Measurements from ENCODE around the gene NTM. TPM values are rescaled to one million over a fixed set of nuclear protein-coding genes. Genes with fewer than 3 reads are reported as not detected.

NTM gene
- total RNA-seq, 2 experiments from 2014 or later: not detected

- DNase-seq (no peak), ATAC-seq (no peak)
- TF ChIP-seq, protein P1, sequence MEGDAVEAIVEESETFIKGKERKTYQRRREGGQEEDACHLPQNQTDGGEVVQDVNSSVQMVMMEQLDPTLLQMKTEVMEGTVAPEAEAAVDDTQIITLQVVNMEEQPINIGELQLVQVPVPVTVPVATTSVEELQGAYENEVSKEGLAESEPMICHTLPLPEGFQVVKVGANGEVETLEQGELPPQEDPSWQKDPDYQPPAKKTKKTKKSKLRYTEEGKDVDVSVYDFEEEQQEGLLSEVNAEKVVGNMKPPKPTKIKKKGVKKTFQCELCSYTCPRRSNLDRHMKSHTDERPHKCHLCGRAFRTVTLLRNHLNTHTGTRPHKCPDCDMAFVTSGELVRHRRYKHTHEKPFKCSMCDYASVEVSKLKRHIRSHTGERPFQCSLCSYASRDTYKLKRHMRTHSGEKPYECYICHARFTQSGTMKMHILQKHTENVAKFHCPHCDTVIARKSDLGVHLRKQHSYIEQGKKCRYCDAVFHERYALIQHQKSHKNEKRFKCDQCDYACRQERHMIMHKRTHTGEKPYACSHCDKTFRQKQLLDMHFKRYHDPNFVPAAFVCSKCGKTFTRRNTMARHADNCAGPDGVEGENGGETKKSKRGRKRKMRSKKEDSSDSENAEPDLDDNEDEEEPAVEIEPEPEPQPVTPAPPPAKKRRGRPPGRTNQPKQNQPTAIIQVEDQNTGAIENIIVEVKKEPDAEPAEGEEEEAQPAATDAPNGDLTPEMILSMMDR (IDR thresholded peaks at IDR 0.05): no peak
- H3K36me3 Mint-ChIP-seq (ENCODE audit: low read depth): no peaks in the 10 kb centered on the region
- no peak overlapping the region for H3K27ac Mint-ChIP-seq
- H3K4me1 Mint-ChIP-seq (ENCODE audit: low read depth): no peaks in the 10 kb centered on the region
- intact Hi-C loops (cut with micrococcal nuclease): no loop called here
- H3K9me3 Mint-ChIP-seq: peaks cover 2% of the 10 kb centered on the region
- ChIA-PET CTCF (interaction anchor here (5.4 kb wide), 1 partner anchor 260 kb away, joined by 20 read pairs; no protein-coding TSS in a partner anchor), POLR2A (no interaction called here)
- no peak overlapping the region for H3K4me3 Mint-ChIP-seq
- peaks cover 2% of the 10 kb centered on the region for H3K27me3 Mint-ChIP-seq
These were observed 496.4 kb downstream of the NTM start for GRCh38 chr11:131866535-131867400.

GRCh38 chr11:131867457-131868257 is 497.2 kb downstream of the NTM start:
- peaks cover 2% of the 10 kb centered on the region for H3K9me3 Mint-ChIP-seq
- ChIA-PET CTCF (interaction anchor here (0.6 to 5.4 kb wide), 3 partner anchors 23 to 259 kb away, joined by 3 to 20 read pairs (median 4); no protein-coding TSS in a partner anchor), POLR2A (no interaction called here)
- no peaks in the 10 kb centered on the region for H3K4me1 Mint-ChIP-seq (ENCODE audit: low read depth)
- H3K27ac Mint-ChIP-seq: no peak overlapping the region
- TF ChIP-seq, protein P1 (IDR thresholded peaks at IDR 0.05): no peak
- H3K27me3 Mint-ChIP-seq: peaks cover 2% of the 10 kb centered on the region
- no peak overlapping the region for H3K4me3 Mint-ChIP-seq
- DNase-seq: peak; percentile 38
- H3K36me3 Mint-ChIP-seq (ENCODE audit: low read depth): no peaks in the 10 kb centered on the region
- ATAC-seq: no peak
- intact Hi-C loops (cut with micrococcal nuclease): no loop called here

DNA sequence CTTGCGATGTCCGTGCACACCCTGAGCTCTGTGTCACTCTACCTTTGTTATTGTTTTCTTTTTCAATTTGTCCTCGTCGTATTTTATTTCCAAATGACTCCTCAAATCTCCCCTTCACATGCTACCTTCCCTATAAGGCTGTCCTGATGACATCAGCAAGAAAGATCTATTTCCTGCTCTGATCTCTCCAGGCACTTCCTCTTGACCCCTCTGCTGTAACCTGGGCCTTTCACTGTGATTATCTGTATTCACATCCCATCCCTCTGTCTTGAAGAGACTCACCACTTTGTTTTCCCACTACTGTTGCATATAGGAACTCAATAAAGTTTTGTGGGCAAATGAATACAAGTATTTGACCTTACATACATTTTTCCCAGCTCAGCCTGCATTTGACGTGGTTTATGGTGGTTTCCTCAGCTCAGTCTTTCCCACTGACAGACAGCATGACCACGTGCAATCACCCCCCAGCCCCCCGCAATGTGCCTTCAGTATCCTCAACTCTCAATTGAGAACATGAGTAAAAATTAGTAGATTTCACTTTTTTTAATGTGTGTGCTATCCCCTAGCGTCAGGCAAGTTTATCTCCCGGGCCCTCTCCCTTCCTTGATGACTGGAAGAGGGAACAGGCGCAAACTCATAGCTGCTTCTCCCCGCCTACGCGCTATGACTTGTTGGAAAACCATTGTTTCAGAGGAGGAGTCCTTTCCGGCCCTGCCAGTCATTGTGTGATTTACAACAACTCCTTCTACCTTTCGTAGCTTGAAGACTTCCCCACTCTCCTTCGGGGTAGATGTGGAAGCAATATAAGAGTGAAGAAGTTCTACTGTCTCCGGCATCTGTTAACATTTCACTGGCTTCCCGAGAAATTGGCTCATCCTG is 498.5 kb downstream of the NTM start:
- CTCF ChIA-PET: interaction anchor here (0.8 to 5.4 kb wide), 2 partner anchors 22 to 258 kb away, joined by 4 to 20 read pairs; no protein-coding TSS in a partner anchor
- TF ChIP-seq, protein P1 (IDR thresholded peaks at IDR 0.05): no peak
- Mint-ChIP-seq H3K36me3 (ENCODE audit: low read depth) (no peaks in the 10 kb centered on the region), H3K27ac (no peak overlapping the region), H3K9me3 (peaks cover 2% of the 10 kb centered on the region), H3K4me3 (no peak overlapping the region), H3K27me3 (peaks cover 6% of the 10 kb centered on the region), H3K4me1 (ENCODE audit: low read depth) (no peaks in the 10 kb centered on the region)
- intact Hi-C loops (cut with micrococcal nuclease): no loop called here
- POLR2A ChIA-PET: no interaction called here
- ATAC-seq (no peak), DNase-seq (no peak)

DNA sequence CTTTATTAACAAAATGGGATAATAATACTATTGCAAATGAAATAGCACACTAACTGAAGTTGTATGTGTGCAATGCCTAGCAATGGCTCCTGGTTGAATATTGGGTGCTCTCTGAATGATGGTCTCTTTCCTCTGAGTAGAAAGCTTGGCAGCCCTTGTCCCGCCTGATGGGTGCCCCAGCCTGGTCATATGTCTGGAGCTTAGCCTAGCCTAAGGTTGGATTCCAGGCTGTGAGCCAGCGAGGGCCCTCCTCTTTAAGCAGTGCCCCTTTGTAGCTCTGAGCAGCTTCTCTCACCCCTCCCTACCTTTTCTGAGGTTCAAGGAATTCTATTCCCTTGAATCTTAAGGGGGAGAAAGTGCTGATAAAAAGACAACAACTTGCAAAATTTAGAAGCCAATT is 499.9 kb downstream of the NTM start:
- Mint-ChIP-seq H3K4me1 (ENCODE audit: low read depth) (no peaks in the 10 kb centered on the region), H3K27ac (no peak overlapping the region), H3K4me3 (no peak overlapping the region), H3K27me3 (peaks cover 6% of the 10 kb centered on the region), H3K9me3 (peaks cover 2% of the 10 kb centered on the region), H3K36me3 (ENCODE audit: low read depth) (no peaks in the 10 kb centered on the region)
- ChIA-PET CTCF (interaction anchor here (1.5 to 5.4 kb wide), 2 partner anchors 257 to 442 kb away, joined by 4 to 20 read pairs; no protein-coding TSS in a partner anchor), POLR2A (no interaction called here)
- intact Hi-C loops (cut with micrococcal nuclease): no loop called here
- ATAC-seq (no peak), DNase-seq (no peak)
- TF ChIP-seq, protein P1 (IDR thresholded peaks at IDR 0.05): no peak
